Measurements from ENCODE around the gene RBM23. TPM values are rescaled to one million over a fixed set of nuclear protein-coding genes. Genes with fewer than 3 reads are reported as not detected.
"Not testable (repeated sequence)": the region's sequence is repeated elsewhere in the genome, so short reads cannot be mapped to it uniquely, and the experiment has no call there.

Gene RBM23
- total and polyA plus RNA-seq, 9 of the 15 experiments (the other 6 are each of a cell fraction or from before 2014, with no cell fraction given) = 46.0 to 102 (median 58.5) TPM

DNA sequence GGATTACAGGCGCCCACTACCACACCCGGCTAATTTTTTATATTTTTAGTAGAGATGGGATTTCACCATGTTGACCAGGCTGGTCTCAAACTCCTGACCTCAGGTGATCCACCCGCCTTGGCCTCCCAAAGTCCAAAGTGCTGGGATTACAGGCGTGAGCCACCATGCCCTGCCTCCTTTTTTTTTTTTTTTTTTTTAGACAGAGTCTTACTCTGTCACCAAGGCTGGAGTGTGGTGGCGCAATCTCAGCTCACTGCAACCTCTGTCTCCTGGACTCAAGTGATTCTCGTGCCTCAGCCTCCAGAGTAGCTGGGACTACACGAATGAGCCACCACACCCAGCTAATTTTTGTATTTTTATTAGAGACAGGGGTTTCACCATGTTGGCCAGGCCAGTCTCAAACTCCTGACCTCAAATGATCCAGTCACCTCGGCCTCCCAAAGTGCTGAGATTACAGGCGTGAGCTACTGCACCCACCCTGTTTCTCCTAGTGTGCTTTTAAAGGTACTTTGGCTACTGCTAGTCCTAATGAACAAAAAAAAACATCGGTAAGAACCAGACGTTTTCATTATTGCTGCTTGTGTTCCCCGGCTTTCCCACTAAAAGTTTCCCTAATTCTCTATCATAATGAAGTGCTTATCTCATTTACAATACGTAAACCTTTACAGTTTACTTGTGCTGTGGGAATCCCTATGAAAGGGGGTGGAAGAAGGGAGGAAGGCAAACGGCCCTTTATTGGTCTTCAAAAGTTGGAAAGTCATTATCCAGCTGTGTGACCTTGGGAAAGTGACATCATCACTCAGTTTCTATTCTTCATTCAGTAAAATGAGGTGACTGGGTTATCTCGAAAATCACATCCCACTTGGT is 47.2 kb upstream of the RBM23 start:
- BruUV-seq (replicated peaks); in situ Hi-C loops (cut with MboI); H3K27me3 ChIP-seq (ENCODE audit: control insufficient read depth in 2 of 2, insufficient read depth in 2 of 2, low read length in 2 of 2); H3K9me3 ChIP-seq (replicated peaks; ENCODE audit: control insufficient read depth, insufficient read depth, low read depth, low read length); POLR2A ChIA-PET; intact Hi-C loops (cut with micrococcal nuclease); H3K9me1 ChIP-seq (ENCODE audit: control insufficient read depth, insufficient read depth, low read length); DNase-seq (ENCODE audit: extremely low read depth in 1 of 4, low spot score in 3 of 4); CTCF ChIA-PET (ENCODE audit: low intra/inter-chr PET ratio); H4K20me1 ChIP-seq (replicated peaks; ENCODE audit: control insufficient read depth, insufficient read depth, low read length); H3K4me2 ChIP-seq (ENCODE audit: insufficient read depth, low read length); H3K4me1 ChIP-seq (replicated peaks in 1 of 2; ENCODE audit: control insufficient read depth in 2 of 2, insufficient read depth in 2 of 2, low read length in 2 of 2); H3K4me3 ChIP-seq; H3K79me2 ChIP-seq (ENCODE audit: control insufficient read depth, insufficient read depth, low read length); H3K27ac ChIP-seq (ENCODE audit: extremely low read depth, low read depth, low read length); H3K36me3 ChIP-seq (ENCODE audit: control insufficient read depth, insufficient read depth, low read length); H2AFZ ChIP-seq (ENCODE audit: low read depth, low read length); ATAC-seq; TF ChIP-seq JUN (CRISPR knock-in tag; IDR thresholded peaks at IDR 0.05; ENCODE audit: borderline replicate concordance): not testable (repeated sequence)
- H3K9ac ChIP-seq (ENCODE audit: insufficient read depth in 1 of 2, low read depth in 2 of 2, low read length in 2 of 2) = peak overlapping the region in 1 of 2 experiments; percentile 7; a peak in 1 of 4 replicates
- TF ChIP-seq ATF7 (IDR thresholded peaks at IDR 0.05) (peak; percentile 74), CEBPB (tag; IDR thresholded peaks at IDR 0.05) (peak; percentile 71), ESRRA (IDR thresholded peaks at IDR 0.05; ENCODE audit: borderline replicate concordance, low read depth) (peak; percentile 94), JUN (IDR thresholded peaks at IDR 0.05; ENCODE audit: borderline replicate concordance, low read depth, low read length) (0 out of 2 replicates have a peak, but pooled peaks have one; percentile 51), JUND (IDR thresholded peaks at IDR 0.05; ENCODE audit: borderline replicate concordance, low read depth, low read length) (peak; percentile 56; the same call in 1 of the 2 replicates), JUND (tag; IDR thresholded peaks at IDR 0.05; ENCODE audit: borderline replicate concordance, low read depth, low read length) (peak; percentile 70), ZNF384 (IDR thresholded peaks at IDR 0.05; ENCODE audit: low read depth, low read length) (peak; percentile 52; the same call in 1 of the 2 replicates)
- TF ChIP-seq, protein P1, sequence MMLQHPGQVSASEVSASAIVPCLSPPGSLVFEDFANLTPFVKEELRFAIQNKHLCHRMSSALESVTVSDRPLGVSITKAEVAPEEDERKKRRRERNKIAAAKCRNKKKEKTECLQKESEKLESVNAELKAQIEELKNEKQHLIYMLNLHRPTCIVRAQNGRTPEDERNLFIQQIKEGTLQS (IDR thresholded peaks at IDR 0.05) = peak; percentile 91
- TF ChIP-seq, protein P1 (CRISPR knock-in tag; conservative IDR thresholded peaks at IDR 0.05) = not testable (repeated sequence)
- FAIRE-seq = peak; percentile 73
- 14% methylated on average over 10 of the region's 15 CpGs for WGBS (ENCODE audit: insufficient coverage, low coverage, missing lambda C conversion rate)

All from K562 (cell line).